PC-3 (cell line): ENCODE measurements around the gene HAGH.

ENCODE experiments used
- EZH2 ChIP-seq: fragments of 300-600 bp; sonication (generic); IDR thresholded peaks from one replicate; pipeline ENCODE4 v1.6.1; 2017; ENCODE audit warnings: antibody characterized with exemption, mild to moderate bottlenecking, low read length; ENCODE audit not compliant: unreplicated experiment
- EZH2phosphoT487 ChIP-seq: fragments of 300-600 bp; sonication (generic); IDR thresholded peaks from 2 replicates; pipeline ENCODE4 v1.6.1; 2018; ENCODE audit warnings: mild to moderate bottlenecking, antibody characterized with exemption, low read length, borderline replicate concordance
- TF ChIP-seq, protein P1 (sequence below): fragments of 300-600 bp; sonication (generic); conservative IDR thresholded peaks from 2 replicates; pipeline ENCODE4 v1.5.1; 2017; ENCODE audit warnings: antibody characterized with exemption, low read depth, mild to moderate bottlenecking, low read length

DNA sequence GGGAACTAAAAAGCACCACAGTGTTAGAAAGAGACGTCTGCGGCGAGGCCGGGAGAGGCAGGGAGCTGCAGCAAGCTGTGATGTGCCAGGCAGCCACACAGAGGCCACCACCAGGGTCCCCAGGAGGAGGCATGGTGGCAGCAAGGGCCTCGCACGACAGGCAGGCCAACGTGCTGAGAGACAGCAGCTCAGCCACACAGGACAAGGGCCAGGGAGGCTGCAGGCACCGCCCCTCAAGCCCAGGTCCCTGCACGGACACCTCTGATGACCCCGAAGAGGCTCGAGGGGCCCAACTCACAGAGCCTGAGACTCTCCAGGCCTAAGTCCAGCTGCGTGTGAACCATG is 5.7 kb downstream of the HAGH start:
- TF ChIP-seq, protein P1, sequence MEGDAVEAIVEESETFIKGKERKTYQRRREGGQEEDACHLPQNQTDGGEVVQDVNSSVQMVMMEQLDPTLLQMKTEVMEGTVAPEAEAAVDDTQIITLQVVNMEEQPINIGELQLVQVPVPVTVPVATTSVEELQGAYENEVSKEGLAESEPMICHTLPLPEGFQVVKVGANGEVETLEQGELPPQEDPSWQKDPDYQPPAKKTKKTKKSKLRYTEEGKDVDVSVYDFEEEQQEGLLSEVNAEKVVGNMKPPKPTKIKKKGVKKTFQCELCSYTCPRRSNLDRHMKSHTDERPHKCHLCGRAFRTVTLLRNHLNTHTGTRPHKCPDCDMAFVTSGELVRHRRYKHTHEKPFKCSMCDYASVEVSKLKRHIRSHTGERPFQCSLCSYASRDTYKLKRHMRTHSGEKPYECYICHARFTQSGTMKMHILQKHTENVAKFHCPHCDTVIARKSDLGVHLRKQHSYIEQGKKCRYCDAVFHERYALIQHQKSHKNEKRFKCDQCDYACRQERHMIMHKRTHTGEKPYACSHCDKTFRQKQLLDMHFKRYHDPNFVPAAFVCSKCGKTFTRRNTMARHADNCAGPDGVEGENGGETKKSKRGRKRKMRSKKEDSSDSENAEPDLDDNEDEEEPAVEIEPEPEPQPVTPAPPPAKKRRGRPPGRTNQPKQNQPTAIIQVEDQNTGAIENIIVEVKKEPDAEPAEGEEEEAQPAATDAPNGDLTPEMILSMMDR = no peak
- TF ChIP-seq EZH2 (no peak), EZH2phosphoT487 (no peak)
